GM15510 (cell line): ENCODE measurements around the gene GPATCH4.

Experiments
- POLR2A ChIP-seq: IDR thresholded peaks from 3 replicates; pipeline ENCODE4 v1.6.1; 2011; ENCODE audit warnings: borderline replicate concordance; ENCODE audit not compliant: insufficient read length; ENCODE audit errors: extremely low read depth

Gene GPATCH4

DNA sequence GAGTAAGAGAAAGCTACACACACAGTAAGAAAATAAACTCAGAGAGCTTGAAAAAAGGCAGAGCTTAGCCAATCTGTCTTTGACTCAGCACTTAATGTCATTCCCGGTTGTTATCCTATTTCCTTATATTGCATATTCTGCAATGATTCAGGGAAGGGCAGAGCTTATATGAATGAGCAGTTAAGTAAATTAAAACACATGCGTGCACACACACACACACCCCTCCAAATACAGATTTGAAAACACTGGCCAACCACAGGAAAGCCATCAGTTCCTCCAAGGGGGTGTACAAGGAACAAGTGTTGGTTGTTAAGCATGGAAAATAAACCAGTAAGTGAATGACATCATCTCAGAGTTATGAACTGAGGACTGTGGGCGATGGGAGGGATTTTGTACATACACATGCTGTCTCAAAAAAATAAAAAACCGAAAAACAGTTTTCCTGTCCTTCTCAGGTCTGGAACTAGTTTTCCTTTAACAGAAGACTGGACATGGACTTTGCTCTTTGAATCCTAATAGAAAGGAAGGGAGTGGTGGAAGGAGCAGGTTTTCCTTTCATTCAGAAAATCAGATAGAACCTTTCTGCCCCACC lies 29.9 kb downstream of the GPATCH4 start:
- TF ChIP-seq POLR2A = no peak

DNA sequence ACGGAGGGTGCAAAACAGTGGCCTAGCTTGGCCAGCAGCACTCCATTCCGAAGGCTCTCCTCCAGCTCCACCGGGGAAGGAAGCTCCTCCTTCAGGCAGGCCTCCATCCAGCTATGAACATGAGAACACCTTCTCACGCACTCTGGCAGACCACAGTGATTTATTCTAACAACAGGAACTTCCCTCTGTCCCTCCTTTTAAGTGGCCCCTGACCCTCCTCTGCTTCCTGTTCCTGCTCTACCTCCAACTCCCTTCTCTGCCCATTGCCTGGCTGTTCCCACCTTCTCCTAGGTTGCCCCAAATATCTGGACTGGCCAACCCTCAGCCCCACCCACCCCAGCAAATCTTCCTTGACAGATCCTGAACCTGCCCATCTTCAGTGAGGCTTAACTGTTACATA lies 34.8 kb downstream of the GPATCH4 start:
- no peak for TF ChIP-seq POLR2A

DNA sequence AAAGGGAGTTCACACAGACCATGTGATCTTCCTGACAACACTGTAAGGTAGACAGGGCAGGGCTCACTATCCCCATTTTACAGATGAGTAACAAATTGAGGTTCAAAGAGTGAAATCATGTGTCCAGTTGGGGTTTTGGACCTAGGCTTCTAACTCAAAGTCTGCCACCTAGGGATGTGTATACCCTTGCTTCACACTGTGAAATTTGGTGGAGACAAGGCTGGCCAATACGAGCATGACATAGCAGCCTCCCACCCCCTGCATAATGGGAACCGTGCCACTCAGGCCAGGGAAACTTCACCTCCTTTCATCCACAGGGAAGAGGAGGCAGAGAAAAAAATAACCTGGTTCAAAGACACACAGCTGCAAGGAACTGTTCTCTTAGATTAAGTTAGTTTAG lies 35.8 kb downstream of the GPATCH4 start:
- no peak for TF ChIP-seq POLR2A

DNA sequence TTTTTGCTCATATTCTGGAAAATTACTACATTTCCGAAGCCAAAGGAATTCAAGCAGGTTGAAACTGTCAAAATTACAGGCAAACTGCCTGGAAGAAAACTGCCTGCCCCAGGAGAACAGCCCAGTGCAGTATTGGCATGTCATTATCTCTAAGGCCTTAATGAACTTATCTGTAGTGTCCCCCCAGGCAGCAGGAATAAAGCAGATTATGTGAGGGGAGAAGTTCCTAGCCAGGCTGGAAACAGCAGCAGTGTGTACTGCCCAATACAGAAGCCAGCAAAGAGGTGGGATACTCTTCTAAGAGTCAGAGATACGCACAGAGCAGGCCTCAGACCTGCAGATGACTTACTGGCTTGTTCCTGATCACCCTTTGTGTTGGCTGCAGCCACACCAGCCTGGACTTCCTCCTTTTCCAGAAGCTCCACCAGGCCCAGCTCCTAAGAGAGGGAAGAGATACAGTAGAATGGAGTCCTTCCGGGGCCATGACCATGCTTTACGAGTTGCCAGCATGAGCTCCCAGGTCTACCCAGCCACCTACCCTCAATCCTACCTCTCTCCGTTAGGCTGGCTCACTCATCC lies 40.6 kb downstream of the GPATCH4 start:
- no peak for TF ChIP-seq POLR2A

DNA sequence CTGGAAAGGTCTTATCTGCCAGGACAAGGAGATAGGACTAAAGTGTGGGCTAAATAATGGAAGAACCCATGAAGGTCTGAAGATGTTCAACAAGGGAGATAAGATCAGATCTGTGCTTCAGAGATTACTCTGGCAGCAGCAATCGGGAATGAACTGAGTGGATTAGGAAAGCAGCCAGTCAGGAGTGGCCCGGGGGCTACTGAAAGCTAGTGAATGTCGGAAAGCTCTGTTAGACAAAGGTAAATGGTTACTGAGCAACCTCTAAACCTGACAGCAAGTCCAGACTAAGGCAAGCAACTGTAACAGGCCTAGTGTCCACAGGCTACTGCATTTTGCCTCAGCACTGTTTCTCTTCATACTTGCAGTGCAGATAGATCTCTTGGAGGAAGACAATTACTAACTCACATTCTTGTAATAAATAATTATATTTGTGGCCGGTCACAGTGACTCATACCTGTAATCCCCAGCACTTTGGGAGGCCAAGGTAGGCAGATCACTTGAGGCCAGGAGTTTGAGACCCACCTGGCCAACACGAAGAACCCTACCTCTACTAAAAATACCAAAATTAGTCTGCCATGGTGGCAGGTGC lies 41.4 kb downstream of the GPATCH4 start:
- no peak for TF ChIP-seq POLR2A

DNA sequence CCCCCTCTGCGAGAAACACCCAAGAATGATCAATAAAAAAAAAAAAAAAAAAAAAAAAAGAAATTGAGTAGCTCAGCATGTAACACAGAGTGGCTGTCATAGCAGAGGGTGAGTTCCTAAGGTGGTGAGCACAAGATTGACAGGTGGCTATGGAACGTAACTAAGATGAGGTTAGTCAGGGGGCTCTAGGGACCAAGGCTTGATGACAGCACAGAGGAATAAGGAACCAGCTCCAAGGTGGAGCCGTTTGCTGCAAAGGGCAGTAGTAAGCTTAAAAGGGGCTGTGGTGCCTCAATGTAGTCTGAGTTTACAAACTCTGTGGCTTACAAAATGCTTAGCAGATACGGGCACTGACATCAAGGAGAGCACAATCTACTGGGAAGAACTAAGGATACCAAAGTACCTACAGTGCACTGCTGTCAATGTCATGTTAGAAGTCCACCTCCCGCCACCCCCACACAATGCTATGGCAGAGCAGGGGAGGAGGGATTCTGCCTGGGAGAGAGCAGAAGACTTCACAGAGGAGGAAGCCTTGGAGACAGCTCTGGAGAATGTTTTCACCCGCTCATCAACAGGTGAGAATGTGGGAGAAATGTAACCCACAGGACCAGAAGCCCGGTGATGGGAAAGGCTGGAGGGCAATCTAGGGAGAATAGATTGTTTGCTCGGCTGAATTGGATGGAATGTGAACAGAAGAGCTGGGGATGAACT lies 42.0 kb downstream of the GPATCH4 start:
- no peak for TF ChIP-seq POLR2A

DNA sequence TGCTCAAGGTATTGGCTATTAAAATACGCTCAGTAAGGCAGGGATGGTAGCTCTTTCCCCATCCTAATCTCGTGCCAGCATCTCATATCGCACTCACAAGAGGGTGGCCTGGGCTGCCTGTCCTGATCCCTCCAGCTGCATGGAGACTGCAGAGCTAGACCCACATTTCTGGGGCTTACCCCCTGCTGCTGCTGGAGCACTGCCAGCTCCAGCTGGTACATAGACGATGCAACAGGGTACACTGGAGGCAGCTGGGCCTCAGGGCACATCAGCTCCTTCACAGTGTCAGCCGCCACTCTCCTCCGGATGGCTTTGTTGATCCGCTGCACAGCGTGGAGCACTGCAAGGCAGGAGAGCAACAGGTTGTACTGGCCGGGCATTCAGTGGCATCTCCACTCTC lies 44.9 kb downstream of the GPATCH4 start:
- no peak for TF ChIP-seq POLR2A

DNA sequence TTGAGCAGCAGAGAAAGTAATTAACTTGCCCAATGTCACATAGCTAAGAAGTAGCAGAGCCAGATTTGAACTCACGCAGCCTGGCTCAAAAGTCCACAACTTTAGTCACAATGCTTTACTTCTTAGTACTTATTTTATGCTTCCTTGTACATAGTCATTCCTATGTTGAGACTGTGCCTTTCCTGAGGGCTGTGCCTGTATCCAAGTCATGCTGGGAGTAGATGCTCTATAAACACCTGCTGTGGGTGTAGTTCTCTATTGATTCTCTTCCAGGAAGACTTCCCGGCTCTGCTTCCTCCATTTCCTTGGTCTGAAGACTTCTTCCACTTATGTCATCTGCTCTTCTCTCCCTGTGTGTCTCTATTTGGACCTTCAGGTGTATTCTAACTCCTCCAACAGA lies 45.6 kb downstream of the GPATCH4 start:
- no peak for TF ChIP-seq POLR2A

DNA sequence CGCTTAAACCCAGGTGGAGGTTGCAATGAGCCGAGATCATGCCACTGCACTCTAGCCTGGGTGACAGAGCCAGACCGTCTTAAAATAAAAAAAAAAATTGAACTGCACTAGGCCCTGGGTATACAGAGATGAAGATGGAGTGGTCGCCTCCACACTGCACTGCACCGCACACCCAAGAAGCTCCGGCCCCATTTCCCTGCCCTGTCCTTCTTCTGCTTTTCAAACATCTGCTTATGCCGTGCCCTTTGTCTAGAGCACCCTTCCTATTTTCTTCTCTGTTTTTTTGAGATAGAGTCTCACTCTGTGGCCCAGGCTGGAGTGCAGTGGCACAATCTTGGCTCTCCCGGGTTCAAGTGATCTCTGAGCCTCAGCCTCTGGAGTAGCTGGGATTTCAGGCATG lies 46.3 kb downstream of the GPATCH4 start:
- TF ChIP-seq POLR2A = no peak

DNA sequence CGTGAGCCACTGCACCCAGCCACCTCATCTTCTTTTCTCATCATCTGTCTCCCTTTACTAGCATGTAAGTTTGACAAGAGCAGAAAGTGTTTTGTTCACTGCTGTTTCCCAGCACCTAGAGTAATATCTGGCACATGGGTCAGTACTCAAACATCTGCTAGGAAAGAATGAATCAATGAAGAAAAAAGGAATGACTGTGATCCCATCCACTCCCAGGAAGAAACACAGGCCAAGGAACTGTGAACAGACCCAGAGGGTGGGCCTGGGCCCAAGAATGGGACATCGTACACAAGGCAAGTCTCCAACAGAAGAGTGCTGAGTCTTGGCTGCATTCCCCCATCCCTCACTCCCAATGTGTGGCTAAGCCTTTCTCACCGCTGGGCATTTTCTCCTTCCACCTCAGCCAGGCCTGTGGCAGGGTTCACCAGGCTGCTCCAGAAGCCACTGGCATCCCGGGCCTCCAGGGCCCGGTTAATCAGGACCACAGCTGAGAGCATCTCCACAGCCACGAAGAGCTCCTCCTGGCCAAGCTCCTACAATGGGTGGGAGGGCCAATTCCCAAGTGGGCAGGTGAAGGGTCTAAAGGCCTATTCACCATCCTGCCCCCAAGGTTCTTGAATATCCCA lies 47.3 kb downstream of the GPATCH4 start:
- TF ChIP-seq POLR2A = no peak

DNA sequence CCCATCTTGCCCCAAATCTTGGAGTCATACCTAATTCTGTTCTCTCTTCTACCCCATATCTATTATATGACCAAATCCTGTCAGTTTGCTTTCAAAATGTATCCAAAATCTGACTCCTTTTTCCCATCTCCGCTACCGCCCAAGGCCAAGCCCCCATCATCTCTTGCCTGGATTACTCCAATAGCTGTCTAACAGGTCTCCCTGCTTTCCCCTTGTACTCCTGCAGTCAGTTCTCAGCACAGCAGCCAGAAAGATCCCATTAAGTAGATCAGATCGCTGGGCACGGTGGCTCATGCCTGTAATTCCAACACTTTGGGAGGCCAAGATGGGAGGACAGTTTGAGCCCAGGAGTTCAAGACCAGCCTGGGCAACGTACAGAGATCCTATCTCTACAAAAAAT lies 48.8 kb downstream of the GPATCH4 start:
- TF ChIP-seq POLR2A = no peak

DNA sequence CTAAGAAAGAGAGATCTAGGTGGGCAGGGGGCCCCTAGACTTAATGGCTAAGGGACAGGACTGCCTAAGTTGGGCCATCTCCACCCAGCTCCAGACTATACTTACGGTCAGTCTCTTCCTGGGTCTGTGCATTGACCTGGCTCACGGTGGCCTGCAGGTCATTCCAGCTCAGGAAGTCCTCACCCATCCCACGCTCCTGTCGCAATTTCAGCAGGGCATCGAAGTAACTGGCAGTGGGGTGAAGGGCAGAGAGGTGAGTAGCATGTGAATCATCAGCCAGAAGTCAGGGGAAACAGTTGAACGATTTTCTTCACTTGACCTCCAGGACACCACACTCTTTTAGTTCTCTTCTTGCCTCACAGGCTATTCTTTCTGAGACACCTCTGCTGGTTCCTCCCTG lies 49.4 kb downstream of the GPATCH4 start:
- no peak for TF ChIP-seq POLR2A

DNA sequence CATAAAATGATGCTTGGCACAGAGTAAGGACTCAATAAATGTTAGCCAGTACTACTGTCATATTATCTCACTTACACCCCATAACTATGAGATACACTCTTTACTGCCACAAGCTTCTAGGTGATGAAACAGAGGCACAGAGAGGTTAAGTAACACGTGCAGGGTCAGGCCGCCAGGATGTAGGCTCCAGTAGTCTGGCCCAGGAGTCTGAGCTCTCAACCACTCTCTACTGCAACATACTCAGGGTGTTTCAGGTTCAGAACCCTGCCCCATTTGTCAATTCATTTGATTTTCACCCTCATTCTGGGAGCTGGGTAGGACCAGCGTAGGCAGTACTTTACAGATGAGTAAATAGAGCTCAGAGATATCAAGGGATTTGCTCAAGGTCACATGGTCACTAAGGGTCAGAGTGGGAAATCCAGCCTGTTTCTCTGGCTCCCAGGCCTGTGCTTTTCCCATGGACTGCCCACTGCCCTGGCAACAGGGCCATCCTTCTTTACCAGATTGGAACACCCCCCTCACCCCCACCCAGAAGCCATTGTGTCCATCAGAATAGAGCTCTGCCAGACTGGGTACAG lies 50.1 kb downstream of the GPATCH4 start:
- no peak for TF ChIP-seq POLR2A

DNA sequence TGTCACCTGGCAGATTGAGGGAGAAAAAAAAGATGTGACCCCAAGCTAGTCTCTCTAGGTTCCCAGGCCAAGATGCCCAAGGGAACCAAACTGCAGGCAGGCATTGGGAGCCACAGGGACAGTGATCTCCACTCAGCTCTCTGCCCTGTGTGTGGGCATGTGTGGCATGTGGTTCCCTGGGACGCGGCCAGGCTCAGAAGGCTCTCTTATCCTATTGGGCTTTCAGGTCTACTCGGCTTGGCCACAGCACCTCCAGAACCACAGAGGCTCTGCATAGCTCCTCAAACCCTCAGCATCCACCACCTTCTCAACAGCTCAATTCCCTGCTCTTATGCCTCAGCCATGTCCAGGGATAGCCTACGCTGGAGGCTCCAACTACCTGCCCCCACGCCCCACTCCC lies 50.9 kb downstream of the GPATCH4 start:
- no peak for TF ChIP-seq POLR2A

DNA sequence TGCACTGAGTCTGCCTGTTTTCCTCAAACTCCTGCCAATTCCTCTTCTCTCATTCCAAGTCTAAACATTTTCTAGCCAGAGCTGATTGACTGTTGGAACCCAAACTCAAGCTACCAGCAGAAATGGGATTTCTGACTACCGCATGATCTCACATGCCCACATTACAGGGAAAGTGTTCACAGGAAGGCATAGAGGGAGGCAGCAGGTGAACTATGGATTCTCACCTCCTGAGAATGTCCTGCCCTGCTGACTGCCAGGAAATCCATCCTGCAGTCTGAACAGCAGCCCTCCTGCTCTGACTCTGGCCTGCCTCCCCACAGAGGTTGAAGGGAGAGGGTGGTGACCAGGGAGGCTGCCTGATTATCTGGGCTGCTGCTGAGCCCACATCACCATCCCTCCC lies 51.4 kb downstream of the GPATCH4 start:
- no peak for TF ChIP-seq POLR2A
